NCI-H1436 (cell line): ENCODE measurements around the gene CETP.
"Not testable (repeated sequence)": the region's sequence is repeated elsewhere in the genome, so short reads cannot be mapped to it uniquely, and the experiment has no call there.

Experiments used
- DNase-seq: peaks from one replicate; lab custom pipeline; 2025; lab: John Stamatoyannopoulos, UW

Gene CETP

GRCh38 chr16:56997931-56998330, 36.2 kb downstream of the CETP start:
- DNase-seq: no peak

GRCh38 chr16:56998352-56998751, 36.6 kb downstream of the CETP start:
- no peak for DNase-seq

GRCh38 chr16:56998861-56999260, 37.1 kb downstream of the CETP start:
- no peak for DNase-seq

- DNase-seq: no peak
Measured at GRCh38 chr16:56999409-57000270, 37.9 kb downstream of the CETP start.

- no peak for DNase-seq
Measured at GRCh38 chr16:57000271-57001025, 38.7 kb downstream of the CETP start.

GRCh38 chr16:57001026-57001679, 39.4 kb downstream of the CETP start:
- no peak for DNase-seq

- no peak for DNase-seq
Measured at GRCh38 chr16:57003439-57004386, 42.0 kb downstream of the CETP start.

- DNase-seq: no peak
Measured at GRCh38 chr16:57004387-57005250, 42.9 kb downstream of the CETP start.

- not testable (repeated sequence) for DNase-seq
Measured at GRCh38 chr16:57005597-57005996, 43.8 kb downstream of the CETP start.

GRCh38 chr16:57007050-57007449, 45.3 kb downstream of the CETP start:
- DNase-seq: no peak

- DNase-seq: no peak
Measured at GRCh38 chr16:57007530-57007929, 45.8 kb downstream of the CETP start.

- no peak for DNase-seq
Measured at GRCh38 chr16:57008440-57008839, 46.7 kb downstream of the CETP start.

- DNase-seq: no peak
Measured at GRCh38 chr16:57009643-57010170, 48.0 kb downstream of the CETP start.

- no peak for DNase-seq
Measured at GRCh38 chr16:57012353-57012752, 50.6 kb downstream of the CETP start.

GRCh38 chr16:57013229-57013628, 51.5 kb downstream of the CETP start:
- DNase-seq: no peak

GRCh38 chr16:57013902-57014301, 52.2 kb downstream of the CETP start:
- DNase-seq: no peak

- no peak for DNase-seq
Measured at GRCh38 chr16:57016301-57016700, 54.6 kb downstream of the CETP start.

- no peak for DNase-seq
Measured at GRCh38 chr16:57016831-57017230, 55.1 kb downstream of the CETP start.

GRCh38 chr16:57017251-57017650, 55.5 kb downstream of the CETP start:
- no peak for DNase-seq

- no peak for DNase-seq
Measured at GRCh38 chr16:57019746-57020145, 58.0 kb downstream of the CETP start.
